Fibroblast of the aortic adventitia (primary cell): ENCODE measurements around the gene WDR83. TPM values are rescaled to one million over a fixed set of nuclear protein-coding genes. Genes with fewer than 3 reads are reported as not detected.

Experiments
- DNase-seq: peaks from one replicate; pipeline ENCODE4 v3.0.0-alpha.2; 2010; ENCODE audit warnings: low read depth
- H3K4me3 ChIP-seq: 2 replicates; pipeline ENCODE4 v1.5.1; 2011; ENCODE audit warnings: low read depth, mild to moderate bottlenecking, control low read depth, low read length, moderate library complexity
- CTCF ChIP-seq: IDR thresholded peaks from 2 replicates; pipeline ENCODE4 v1.5.1; 2011; ENCODE audit warnings: mild to moderate bottlenecking, low read length, control low read depth, inconsistent platforms; ENCODE audit not compliant: insufficient read depth
- total RNA-seq: library from RNA; depleted of rRNA; stranded (reverse); fragments of >200 nt; gene quantifications from 2 replicates; pipeline ENCODE4 v1.2.3, GENCODE V29; 2012; ENCODE audit warnings: low replicate concordance

Gene WDR83
- total RNA-seq, 1 donor = 6.8 TPM

- no peak for TF ChIP-seq CTCF
- DNase-seq = no peak
- H3K4me3 ChIP-seq = no peak overlapping the region
Measured at GRCh38 chr19:12685831-12686230, 19.2 kb downstream of the WDR83 start.

- no peak for TF ChIP-seq CTCF
- DNase-seq = no peak
- no peak within 1 kb of the TSS for H3K4me3 ChIP-seq
Measured at GRCh38 chr19:12687496-12688196, 21.0 kb downstream of the WDR83 start, which contains the start of gene GNG14. GNG14 (plus strand) TSS chr19:12687998; CDS start chr19:12688049, 51 bp downstream.

- no peak for DNase-seq
- TF ChIP-seq CTCF = no peak
- H3K4me3 ChIP-seq = no peak overlapping the region
Measured at GRCh38 chr19:12689012-12689411, 22.4 kb downstream of the WDR83 start.

GRCh38 chr19:12689581-12690216, 23.1 kb downstream of the WDR83 start:
- no peak overlapping the region for H3K4me3 ChIP-seq
- TF ChIP-seq CTCF = no peak
- no peak for DNase-seq

GRCh38 chr19:12692960-12693359, 26.4 kb downstream of the WDR83 start:
- no peak for TF ChIP-seq CTCF
- no peak for DNase-seq
- H3K4me3 ChIP-seq = no peak overlapping the region

- DNase-seq = no peak
- no peak overlapping the region for H3K4me3 ChIP-seq
- no peak for TF ChIP-seq CTCF
Measured at GRCh38 chr19:12694641-12695040, 28.0 kb downstream of the WDR83 start.

- DNase-seq = no peak
- peak overlapping the region; percentile 91 for H3K4me3 ChIP-seq
- no peak for TF ChIP-seq CTCF
Measured at GRCh38 chr19:12695096-12695495, 28.5 kb downstream of the WDR83 start.
